ENCODE data around the gene METTL6. TPM values are rescaled to one million over a fixed set of nuclear protein-coding genes. Genes with fewer than 3 reads are reported as not detected.

The METTL6 gene
- polyA plus RNA-seq, 1 experiment: 14.4 TPM

DNA sequence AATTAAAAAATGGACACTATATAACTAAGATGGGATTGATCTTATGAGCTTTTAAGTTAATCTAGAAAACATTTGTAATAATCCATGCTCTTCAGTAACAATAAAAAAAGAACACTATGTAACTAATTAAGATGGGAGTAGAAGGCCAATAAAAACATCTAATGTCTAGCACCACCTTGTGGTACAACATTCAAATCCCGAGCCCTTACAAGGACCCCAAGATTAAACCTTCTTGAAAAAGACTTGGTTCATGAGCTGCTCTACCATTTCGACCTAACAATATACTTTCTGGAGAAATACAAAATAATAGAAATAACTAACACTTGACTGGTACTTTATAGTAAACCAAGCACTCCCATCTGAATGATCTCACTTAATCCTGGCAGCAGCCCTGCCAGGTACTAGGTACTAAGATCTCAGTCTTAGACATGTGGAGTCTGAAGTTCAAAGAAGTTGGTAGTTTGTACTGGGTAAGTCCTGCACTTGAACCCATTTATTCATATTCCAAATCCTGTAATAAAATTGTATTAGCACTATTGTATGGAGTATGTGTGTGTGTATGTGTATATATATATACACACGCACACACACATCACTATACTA is 21.8 kb downstream of the METTL6 start:
- peaks cover 1% of the 10 kb centered on the region; the same call in 1 of the 2 replicates for H3K36me3 ChIP-seq (ENCODE audit: control insufficient read depth, insufficient read depth, low read length)
- DNase-seq (ENCODE audit: low read depth): no peak
- no peaks in the 10 kb centered on the region for H3K27me3 ChIP-seq (ENCODE audit: control insufficient read depth, insufficient read depth, low read length)
- ChIA-PET CTCF (interaction anchor here (0.7 to 4.3 kb wide), 20 partner anchors 10 to 315 kb away, joined by 3 to 75 read pairs (median 5); partner anchors contain the start of genes CAPN7 and SH3BP5), POLR2A (no interaction called here)
- TF ChIP-seq, protein P1, sequence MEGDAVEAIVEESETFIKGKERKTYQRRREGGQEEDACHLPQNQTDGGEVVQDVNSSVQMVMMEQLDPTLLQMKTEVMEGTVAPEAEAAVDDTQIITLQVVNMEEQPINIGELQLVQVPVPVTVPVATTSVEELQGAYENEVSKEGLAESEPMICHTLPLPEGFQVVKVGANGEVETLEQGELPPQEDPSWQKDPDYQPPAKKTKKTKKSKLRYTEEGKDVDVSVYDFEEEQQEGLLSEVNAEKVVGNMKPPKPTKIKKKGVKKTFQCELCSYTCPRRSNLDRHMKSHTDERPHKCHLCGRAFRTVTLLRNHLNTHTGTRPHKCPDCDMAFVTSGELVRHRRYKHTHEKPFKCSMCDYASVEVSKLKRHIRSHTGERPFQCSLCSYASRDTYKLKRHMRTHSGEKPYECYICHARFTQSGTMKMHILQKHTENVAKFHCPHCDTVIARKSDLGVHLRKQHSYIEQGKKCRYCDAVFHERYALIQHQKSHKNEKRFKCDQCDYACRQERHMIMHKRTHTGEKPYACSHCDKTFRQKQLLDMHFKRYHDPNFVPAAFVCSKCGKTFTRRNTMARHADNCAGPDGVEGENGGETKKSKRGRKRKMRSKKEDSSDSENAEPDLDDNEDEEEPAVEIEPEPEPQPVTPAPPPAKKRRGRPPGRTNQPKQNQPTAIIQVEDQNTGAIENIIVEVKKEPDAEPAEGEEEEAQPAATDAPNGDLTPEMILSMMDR (IDR thresholded peaks at IDR 0.05; ENCODE audit: insufficient read depth, low read depth, low read length): peak; percentile 58
- H3K4me3 ChIP-seq (ENCODE audit: low read depth, low read length): no peak overlapping the region

DNA sequence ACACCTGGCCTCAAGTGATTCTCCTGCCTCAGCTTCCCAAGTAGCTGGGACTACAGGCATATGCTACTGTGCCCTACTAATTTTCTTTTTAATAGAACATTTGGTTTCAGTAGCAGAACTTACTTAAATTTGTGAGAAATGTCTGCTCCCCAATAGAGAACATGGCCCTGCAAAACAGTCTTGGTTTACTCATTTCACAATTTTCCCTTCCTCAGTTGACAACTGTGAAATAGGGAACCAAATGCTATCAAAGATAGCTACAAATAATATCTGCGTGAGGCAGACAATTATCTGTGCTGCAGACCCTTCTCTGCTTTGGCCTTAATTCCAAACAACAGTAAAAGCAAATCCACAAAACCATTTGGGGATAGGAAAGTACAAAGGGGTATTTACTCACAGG is 22.6 kb downstream of the METTL6 start:
- Histone ChIP-seq H3K27me3 (ENCODE audit: control insufficient read depth, insufficient read depth, low read length) (no peaks in the 10 kb centered on the region), H3K36me3 (ENCODE audit: control insufficient read depth, insufficient read depth, low read length) (peaks cover 1% of the 10 kb centered on the region; the same call in 1 of the 2 replicates), H3K4me3 (ENCODE audit: low read depth, low read length) (no peak overlapping the region)
- DNase-seq (ENCODE audit: low read depth): no peak
- ChIA-PET CTCF (interaction anchor here (0.7 to 4.3 kb wide), 19 partner anchors 10 to 314 kb away, joined by 3 to 75 read pairs (median 5); partner anchors contain the start of genes CAPN7 and SH3BP5), POLR2A (no interaction called here)
- TF ChIP-seq, protein P1 (IDR thresholded peaks at IDR 0.05; ENCODE audit: insufficient read depth, low read depth, low read length): no peak

GRCh38 chr3:15403965-15404364 is 23.4 kb downstream of the METTL6 start:
- DNase-seq (ENCODE audit: low read depth): no peak
- H3K4me3 ChIP-seq (ENCODE audit: low read depth, low read length): no peak overlapping the region
- no peaks in the 10 kb centered on the region for H3K27me3 ChIP-seq (ENCODE audit: control insufficient read depth, insufficient read depth, low read length)
- H3K36me3 ChIP-seq (ENCODE audit: control insufficient read depth, insufficient read depth, low read length): peaks cover 1% of the 10 kb centered on the region; the same call in 1 of the 2 replicates
- POLR2A ChIA-PET: no interaction called here
- TF ChIP-seq, protein P1 (IDR thresholded peaks at IDR 0.05; ENCODE audit: insufficient read depth, low read depth, low read length): no peak
- CTCF ChIA-PET: interaction anchor here (1.3 to 4.3 kb wide), 4 partner anchors 71 to 201 kb away, joined by 3 to 75 read pairs (median 4); partner anchors contain the start of genes CAPN7 and SH3BP5

DNA sequence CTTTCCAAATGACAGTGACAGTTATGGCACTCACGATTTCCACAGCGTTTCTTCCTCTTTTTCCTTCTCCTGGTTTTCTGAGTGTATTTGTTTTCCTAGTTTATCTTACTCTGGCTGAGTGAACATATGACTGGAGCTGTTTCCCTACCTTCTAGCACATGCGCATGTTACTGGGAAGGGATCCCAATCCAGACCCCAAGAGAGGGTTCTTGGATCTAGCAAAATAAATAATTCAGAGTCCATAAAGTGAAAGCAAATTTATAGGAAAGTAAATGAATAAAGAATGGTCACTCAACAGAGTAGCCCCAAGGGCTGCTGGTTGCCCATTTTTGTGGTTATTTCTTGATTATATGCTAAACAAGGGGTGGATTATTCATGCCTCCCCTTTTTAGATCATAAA is 23.8 kb downstream of the METTL6 start:
- CTCF ChIA-PET: interaction anchor here (1.3 to 4.3 kb wide), 3 partner anchors 137 to 201 kb away, joined by 3 to 75 read pairs (median 5); partner anchors contain the start of gene CAPN7
- POLR2A ChIA-PET: no interaction called here
- no peak for DNase-seq (ENCODE audit: low read depth)
- H3K4me3 ChIP-seq (ENCODE audit: low read depth, low read length): no peak overlapping the region
- no peaks in the 10 kb centered on the region for H3K27me3 ChIP-seq (ENCODE audit: control insufficient read depth, insufficient read depth, low read length)
- TF ChIP-seq, protein P1 (IDR thresholded peaks at IDR 0.05; ENCODE audit: insufficient read depth, low read depth, low read length): no peak
- no peaks in the 10 kb centered on the region for H3K36me3 ChIP-seq (ENCODE audit: control insufficient read depth, insufficient read depth, low read length)

DNA sequence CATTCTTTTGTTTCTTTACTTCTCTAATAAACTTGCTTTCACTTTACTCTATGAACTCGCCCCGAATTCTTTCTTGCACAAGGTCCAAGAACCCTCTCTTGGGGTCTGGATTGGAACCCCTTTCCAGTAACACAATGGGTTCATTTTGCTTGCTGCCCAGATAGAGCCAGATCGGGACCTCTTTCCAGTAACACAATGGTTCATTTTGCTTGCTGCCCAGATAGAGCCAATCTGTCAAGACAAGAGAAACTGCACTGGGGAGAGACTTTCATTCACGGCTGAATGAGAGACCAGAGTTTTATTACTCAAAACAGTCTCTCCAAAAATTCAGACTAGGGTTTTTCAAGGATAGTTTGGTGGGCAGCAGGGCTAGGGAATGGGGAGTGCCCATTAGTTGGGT is 25.4 kb downstream of the METTL6 start:
- TF ChIP-seq, protein P1 (IDR thresholded peaks at IDR 0.05; ENCODE audit: insufficient read depth, low read depth, low read length): no peak
- Histone ChIP-seq H3K27me3 (ENCODE audit: control insufficient read depth, insufficient read depth, low read length) (no peaks in the 10 kb centered on the region), H3K4me3 (ENCODE audit: low read depth, low read length) (no peak overlapping the region), H3K36me3 (ENCODE audit: control insufficient read depth, insufficient read depth, low read length) (no peaks in the 10 kb centered on the region)
- ChIA-PET POLR2A (no interaction called here), CTCF (interaction anchor here (4.3 kb wide), 1 partner anchor 135 kb away, joined by 75 read pairs; no protein-coding TSS in a partner anchor)
- DNase-seq (ENCODE audit: low read depth): no peak
